ENCODE measurements around the gene SELP. TPM values are rescaled to one million over a fixed set of nuclear protein-coding genes. Genes with fewer than 3 reads are reported as not detected.

The SELP gene
- total and polyA plus RNA-seq, 2 of the 8 experiments (the other 6 are each of a cell fraction or from before 2014, with no cell fraction given) = not detected

DNA sequence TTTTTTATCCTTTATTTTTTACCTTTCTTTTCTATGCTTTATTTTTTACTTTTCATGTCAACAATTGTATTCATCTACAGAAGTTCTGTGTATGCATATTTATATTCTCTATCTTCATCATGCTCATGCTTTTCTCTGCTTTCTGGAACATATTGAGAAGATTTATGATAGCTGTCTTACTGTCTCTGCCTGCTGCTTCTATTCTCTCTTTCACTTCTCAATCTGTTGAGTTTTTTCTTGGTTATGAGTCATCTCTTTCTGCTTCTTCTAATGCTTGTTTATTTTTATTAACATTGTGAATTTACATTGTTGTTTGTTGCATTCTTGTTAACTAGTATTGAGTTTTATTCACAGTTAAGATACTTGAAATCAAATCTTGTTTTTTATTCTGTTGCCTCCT, 66.3 kb downstream of the SELP start:
- H3K79me1 ChIP-seq (ENCODE audit: low read depth, low read length) = no peaks in the 10 kb centered on the region
- H2BK120ac ChIP-seq (replicated peaks; ENCODE audit: low read depth, low read length) = no peak overlapping the region
- H2BK20ac ChIP-seq (ENCODE audit: low read length) = no peak overlapping the region
- no peak overlapping the region for H2AFZ ChIP-seq (ENCODE audit: low read length)
- no peak overlapping the region for H3K9ac ChIP-seq (replicated peaks in 1 of 4; ENCODE audit: extremely low read depth in 1 of 4, low read depth in 3 of 4, low read length in 3 of 4)
- H2BK15ac ChIP-seq (ENCODE audit: low read length) = no peak overlapping the region
- POLR2A ChIA-PET (ENCODE audit: partially characterized antibody) = no interaction called here
- no peak overlapping the region for H4K5ac ChIP-seq (ENCODE audit: insufficient read length, low read depth, low read length)
- CTCF ChIA-PET (ENCODE audit: partially characterized antibody) = no interaction called here
- no peak overlapping the region for H3K4me3 ChIP-seq (ENCODE audit: extremely low read depth in 1 of 4, insufficient read depth in 2 of 4, low read depth in 3 of 4, low read length in 4 of 4)
- H3K27ac ChIP-seq (ENCODE audit: low read depth, low read length) = no peak overlapping the region
- H2BK12ac ChIP-seq (ENCODE audit: low read depth, low read length) = no peak overlapping the region
- H3K36me3 ChIP-seq (ENCODE audit: control insufficient read depth in 2 of 4, insufficient read depth in 4 of 4, low read length in 3 of 4) = no peaks in the 10 kb centered on the region
- no peak overlapping the region for H3K14ac ChIP-seq (ENCODE audit: insufficient read length)
- no peak overlapping the region for H4K8ac ChIP-seq (ENCODE audit: extremely low read depth, insufficient read depth, low read length)
- H3K4me1 ChIP-seq (replicated peaks in 1 of 4; ENCODE audit: control insufficient read depth in 3 of 4, insufficient read depth in 4 of 4, low read length in 3 of 4) = no peaks in the 10 kb centered on the region
- no peak overlapping the region for H3K4ac ChIP-seq (replicated peaks; ENCODE audit: insufficient read length, low read depth, low read length)
- no peak for DNase-seq (ENCODE audit: low read depth in 1 of 2, low spot score in 2 of 2)
- no peaks in the 10 kb centered on the region for H4K20me1 ChIP-seq (replicated peaks in 1 of 2; ENCODE audit: control insufficient read depth in 1 of 2, insufficient read depth in 2 of 2, low read length in 2 of 2)
- no peaks in the 10 kb centered on the region for H3K79me2 ChIP-seq (ENCODE audit: control insufficient read depth in 1 of 2, insufficient read depth in 2 of 2, low read length in 2 of 2)
- TF ChIP-seq KDM1A (IDR thresholded peaks at IDR 0.05; ENCODE audit: borderline replicate concordance, low read length) (no peak), CHD1 (IDR thresholded peaks at IDR 0.05; ENCODE audit: low read depth, low read length) (no peak), TAF1 (IDR thresholded peaks at IDR 0.05; ENCODE audit: low read depth, low read length) (no peak), RAD21 (IDR thresholded peaks at IDR 0.05 in 1 of 2, conservative IDR thresholded peaks at IDR 0.05 in 1 of 2; ENCODE audit: low read depth in 2 of 2, low read length in 2 of 2) (no peak), RNF2 (IDR thresholded peaks at IDR 0.05; ENCODE audit: borderline replicate concordance, low read depth, low read length, missing control alignments, poor library complexity, severe bottlenecking) (no peak), PHF8 (conservative IDR thresholded peaks at IDR 0.05; ENCODE audit: low read depth, low read length) (no peak), SUZ12 (IDR thresholded peaks at IDR 0.05; ENCODE audit: low read length) (no peak), RXRA (IDR thresholded peaks at IDR 0.05; ENCODE audit: insufficient read depth, low read depth, low read length) (no peak), SIX5 (IDR thresholded peaks at IDR 0.05; ENCODE audit: low read depth, low read length) (no peak), ZNF274 (IDR thresholded peaks at IDR 0.05; ENCODE audit: borderline replicate concordance, extremely low read depth, low read length) (no peak), HDAC6 (IDR thresholded peaks at IDR 0.05; ENCODE audit: low read depth, low read length) (no peak), NRF1 (IDR thresholded peaks at IDR 0.05; ENCODE audit: low read depth, low read length) (no peak), SP1 (IDR thresholded peaks at IDR 0.05; ENCODE audit: low read depth, low read length) (no peak)
- H3K23ac ChIP-seq (ENCODE audit: insufficient read length) = no peak overlapping the region
- H3K56ac ChIP-seq (replicated peaks; ENCODE audit: insufficient read length, low read depth, low read length) = no peak overlapping the region
- no peak for FAIRE-seq
- H3K27me3 ChIP-seq (replicated peaks in 1 of 4; ENCODE audit: control insufficient read depth in 3 of 4, extremely low read depth in 1 of 4, insufficient read depth in 3 of 4, low read length in 3 of 4) = no peaks in the 10 kb centered on the region
- no peak overlapping the region for H4K91ac ChIP-seq (replicated peaks; ENCODE audit: insufficient read length, low read length)
- no peaks in the 10 kb centered on the region for H3K23me2 ChIP-seq (ENCODE audit: low read depth, low read length)
- no peak overlapping the region for H2AK5ac ChIP-seq (ENCODE audit: low read depth, low read length)
- H2BK5ac ChIP-seq (ENCODE audit: low read depth, low read length) = no peak overlapping the region
- H3K4me2 ChIP-seq (ENCODE audit: insufficient read depth in 1 of 2, low read depth in 2 of 2, low read length in 2 of 2) = no peak overlapping the region
- H3K9me3 ChIP-seq (ENCODE audit: insufficient read depth in 2 of 2, low read depth in 1 of 2, low read length in 1 of 2) = no peaks in the 10 kb centered on the region
- H3K18ac ChIP-seq (ENCODE audit: extremely low read depth, low read length) = no peak overlapping the region
